ENCODE data around the gene SYNE3. TPM values are rescaled to one million over a fixed set of nuclear protein-coding genes. Genes with fewer than 3 reads are reported as not detected.

The SYNE3 gene
- total and polyA plus RNA-seq, 2 of the 8 experiments (the other 6 are each of a cell fraction or from before 2014, with no cell fraction given) = under 0.01 TPM; not detected in 1

DNA sequence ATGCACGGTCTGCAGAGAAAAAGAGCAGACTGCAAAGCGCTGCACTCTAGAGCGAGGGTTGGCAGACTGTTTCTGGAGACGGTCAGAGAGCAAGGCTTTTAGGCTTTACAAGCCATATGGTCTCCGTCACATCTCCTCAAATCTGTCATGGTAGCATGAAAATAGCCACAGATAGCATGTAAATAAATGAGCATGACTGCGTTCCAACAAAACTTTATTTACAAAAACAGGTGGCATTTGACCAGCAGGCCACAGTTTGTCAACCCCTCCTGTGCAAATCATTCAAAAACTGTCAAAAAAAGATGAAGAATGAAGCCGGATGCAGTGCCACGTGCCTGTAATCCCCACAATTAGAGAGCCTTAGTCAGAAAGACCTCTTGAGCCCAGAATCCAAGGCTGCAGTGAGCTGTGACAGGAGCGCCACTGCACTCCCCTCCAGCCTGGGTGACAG lies 18.9 kb downstream of the SYNE3 start:
- no peak overlapping the region for H2BK15ac ChIP-seq (ENCODE audit: low read length)
- no peak overlapping the region for H2BK5ac ChIP-seq (ENCODE audit: low read depth, low read length)
- no peak for FAIRE-seq
- no peaks in the 10 kb centered on the region for H4K20me1 ChIP-seq (replicated peaks in 1 of 2; ENCODE audit: control insufficient read depth in 1 of 2, insufficient read depth in 2 of 2, low read length in 2 of 2)
- no peak overlapping the region for H2BK20ac ChIP-seq (ENCODE audit: low read length)
- no peaks in the 10 kb centered on the region for H3K79me2 ChIP-seq (ENCODE audit: control insufficient read depth in 1 of 2, insufficient read depth in 2 of 2, low read length in 2 of 2)
- H4K91ac ChIP-seq (replicated peaks; ENCODE audit: insufficient read length, low read length) = no peak overlapping the region
- no peak overlapping the region for H2BK120ac ChIP-seq (replicated peaks; ENCODE audit: low read depth, low read length)
- DNase-seq (ENCODE audit: low read depth in 1 of 2, low spot score in 2 of 2) = no peak
- WGBS, 2 experiments (ENCODE audit: extremely low coverage in 1 of 2, insufficient coverage in 1 of 2, insufficient read length in 1 of 2, insufficient replicate concordance in 2 of 2, low coverage in 1 of 2, low lambda C conversion rate in 2 of 2, missing lambda C conversion rate in 1 of 2) = 81% methylated on average over 9 of the region's 9 CpGs; no CpG with 5 or more reads in 1 of the 2 experiments
- H3K4me3 ChIP-seq (ENCODE audit: extremely low read depth in 1 of 4, insufficient read depth in 2 of 4, low read depth in 3 of 4, low read length in 4 of 4) = no peak overlapping the region
- no peak overlapping the region for H4K8ac ChIP-seq (ENCODE audit: extremely low read depth, insufficient read depth, low read length)
- no peaks in the 10 kb centered on the region for H3K23me2 ChIP-seq (ENCODE audit: low read depth, low read length)
- no peak overlapping the region for H2AFZ ChIP-seq (ENCODE audit: low read length)
- no peaks in the 10 kb centered on the region for H3K36me3 ChIP-seq (ENCODE audit: control insufficient read depth in 2 of 4, insufficient read depth in 4 of 4, low read length in 3 of 4)
- TF ChIP-seq CREB1 (IDR thresholded peaks at IDR 0.05) (no peak), PHF8 (conservative IDR thresholded peaks at IDR 0.05; ENCODE audit: low read depth, low read length) (no peak), POLR2A (IDR thresholded peaks at IDR 0.05; ENCODE audit: control extremely low read depth in 1 of 2, low read depth in 2 of 2, low read length in 2 of 2) (no peak), BCL11A (IDR thresholded peaks at IDR 0.05; ENCODE audit: low read depth in 2 of 2, low read length in 2 of 2) (no peak)
- TF ChIP-seq, protein P1, sequence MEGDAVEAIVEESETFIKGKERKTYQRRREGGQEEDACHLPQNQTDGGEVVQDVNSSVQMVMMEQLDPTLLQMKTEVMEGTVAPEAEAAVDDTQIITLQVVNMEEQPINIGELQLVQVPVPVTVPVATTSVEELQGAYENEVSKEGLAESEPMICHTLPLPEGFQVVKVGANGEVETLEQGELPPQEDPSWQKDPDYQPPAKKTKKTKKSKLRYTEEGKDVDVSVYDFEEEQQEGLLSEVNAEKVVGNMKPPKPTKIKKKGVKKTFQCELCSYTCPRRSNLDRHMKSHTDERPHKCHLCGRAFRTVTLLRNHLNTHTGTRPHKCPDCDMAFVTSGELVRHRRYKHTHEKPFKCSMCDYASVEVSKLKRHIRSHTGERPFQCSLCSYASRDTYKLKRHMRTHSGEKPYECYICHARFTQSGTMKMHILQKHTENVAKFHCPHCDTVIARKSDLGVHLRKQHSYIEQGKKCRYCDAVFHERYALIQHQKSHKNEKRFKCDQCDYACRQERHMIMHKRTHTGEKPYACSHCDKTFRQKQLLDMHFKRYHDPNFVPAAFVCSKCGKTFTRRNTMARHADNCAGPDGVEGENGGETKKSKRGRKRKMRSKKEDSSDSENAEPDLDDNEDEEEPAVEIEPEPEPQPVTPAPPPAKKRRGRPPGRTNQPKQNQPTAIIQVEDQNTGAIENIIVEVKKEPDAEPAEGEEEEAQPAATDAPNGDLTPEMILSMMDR (IDR thresholded peaks at IDR 0.05; ENCODE audit: control extremely low read depth in 1 of 3, insufficient read depth in 1 of 3, low read depth in 1 of 3, low read length in 3 of 3) = no peak
- no peaks in the 10 kb centered on the region for H3K9me3 ChIP-seq (ENCODE audit: insufficient read depth in 2 of 2, low read depth in 1 of 2, low read length in 1 of 2)
- no peak overlapping the region for H3K27ac ChIP-seq (ENCODE audit: low read depth, low read length)
- H2AK5ac ChIP-seq (ENCODE audit: low read depth, low read length) = no peak overlapping the region
- no peak overlapping the region for H3K18ac ChIP-seq (ENCODE audit: extremely low read depth, low read length)
- no peak overlapping the region for H3K14ac ChIP-seq (ENCODE audit: insufficient read length)
- H3K4ac ChIP-seq (replicated peaks; ENCODE audit: insufficient read length, low read depth, low read length) = no peak overlapping the region
- ChIA-PET CTCF (ENCODE audit: partially characterized antibody) (interaction anchor here (1.2 to 3.4 kb wide), 5 partner anchors 12 to 45 kb away, joined by 3 to 7 read pairs (median 6); no protein-coding TSS in a partner anchor), POLR2A (ENCODE audit: partially characterized antibody) (no interaction called here)
- H3K79me1 ChIP-seq (ENCODE audit: low read depth, low read length) = no peaks in the 10 kb centered on the region
- no peak overlapping the region for H3K23ac ChIP-seq (ENCODE audit: insufficient read length)
- H4K5ac ChIP-seq (ENCODE audit: insufficient read length, low read depth, low read length) = no peak overlapping the region
- H3K9ac ChIP-seq (replicated peaks in 1 of 4; ENCODE audit: extremely low read depth in 1 of 4, low read depth in 3 of 4, low read length in 3 of 4) = no peak overlapping the region
- no peaks in the 10 kb centered on the region for H3K27me3 ChIP-seq (replicated peaks in 1 of 4; ENCODE audit: control insufficient read depth in 3 of 4, extremely low read depth in 1 of 4, insufficient read depth in 3 of 4, low read length in 3 of 4)
- H2BK12ac ChIP-seq (ENCODE audit: low read depth, low read length) = no peak overlapping the region
- no peak overlapping the region for H3K56ac ChIP-seq (replicated peaks; ENCODE audit: insufficient read length, low read depth, low read length)
- 0 out of 7 replicates have a peak, but pooled peaks cover 0 to 3% (median 0%) of the 10 kb centered on the region in 4 experiments for H3K4me1 ChIP-seq (replicated peaks in 1 of 4; ENCODE audit: control insufficient read depth in 3 of 4, insufficient read depth in 4 of 4, low read length in 3 of 4)
- H3K4me2 ChIP-seq (ENCODE audit: insufficient read depth in 1 of 2, low read depth in 2 of 2, low read length in 2 of 2) = no peak overlapping the region

All from H1 (cell line).